ENCODE measurements around the gene CREBL2. TPM values are rescaled to one million over a fixed set of nuclear protein-coding genes. Genes with fewer than 3 reads are reported as not detected.
"Not testable (repeated sequence)": the region's sequence is repeated elsewhere in the genome, so short reads cannot be mapped to it uniquely, and the experiment has no call there.

Gene CREBL2
- total RNA-seq, 3 donors from 2014 or later = 23.3 to 35.9 (median 25.4) TPM

DNA sequence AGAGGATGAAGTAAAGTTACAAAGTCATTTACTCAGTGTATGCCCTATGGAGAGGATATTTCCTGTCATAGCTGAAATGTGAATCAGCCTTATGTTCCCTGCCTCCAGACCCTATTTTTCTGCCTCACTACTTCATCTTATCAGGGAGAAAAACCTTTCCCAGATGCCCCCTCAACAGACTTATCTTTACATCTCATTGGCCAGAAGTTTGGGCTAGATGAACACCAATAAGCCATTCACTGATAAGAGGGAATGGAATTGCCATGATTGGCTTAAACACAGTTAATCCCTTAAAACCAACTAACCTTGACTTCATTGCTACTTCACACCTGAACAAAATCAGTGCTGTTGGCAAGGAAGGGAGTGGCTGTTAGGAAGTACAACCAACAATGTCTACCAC is 40.1 kb downstream of the CREBL2 start:
- intact Hi-C loops (cut with DNase I, micrococcal nuclease) = no loop called here
- no peak for ATAC-seq
- Histone ChIP-seq H3K9me3 (peaks cover 27% of the 10 kb centered on the region), H3K4me3 (no peak overlapping the region), H3K36me3 (ENCODE audit: low read depth) (no peaks in the 10 kb centered on the region), H3K4me1 (ENCODE audit: low read depth) (peaks cover 9% of the 10 kb centered on the region)
- TF ChIP-seq, protein P1, sequence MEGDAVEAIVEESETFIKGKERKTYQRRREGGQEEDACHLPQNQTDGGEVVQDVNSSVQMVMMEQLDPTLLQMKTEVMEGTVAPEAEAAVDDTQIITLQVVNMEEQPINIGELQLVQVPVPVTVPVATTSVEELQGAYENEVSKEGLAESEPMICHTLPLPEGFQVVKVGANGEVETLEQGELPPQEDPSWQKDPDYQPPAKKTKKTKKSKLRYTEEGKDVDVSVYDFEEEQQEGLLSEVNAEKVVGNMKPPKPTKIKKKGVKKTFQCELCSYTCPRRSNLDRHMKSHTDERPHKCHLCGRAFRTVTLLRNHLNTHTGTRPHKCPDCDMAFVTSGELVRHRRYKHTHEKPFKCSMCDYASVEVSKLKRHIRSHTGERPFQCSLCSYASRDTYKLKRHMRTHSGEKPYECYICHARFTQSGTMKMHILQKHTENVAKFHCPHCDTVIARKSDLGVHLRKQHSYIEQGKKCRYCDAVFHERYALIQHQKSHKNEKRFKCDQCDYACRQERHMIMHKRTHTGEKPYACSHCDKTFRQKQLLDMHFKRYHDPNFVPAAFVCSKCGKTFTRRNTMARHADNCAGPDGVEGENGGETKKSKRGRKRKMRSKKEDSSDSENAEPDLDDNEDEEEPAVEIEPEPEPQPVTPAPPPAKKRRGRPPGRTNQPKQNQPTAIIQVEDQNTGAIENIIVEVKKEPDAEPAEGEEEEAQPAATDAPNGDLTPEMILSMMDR (IDR thresholded peaks at IDR 0.05) = no peak
- DNase-seq = no peak

- intact Hi-C loops (cut with DNase I, micrococcal nuclease); H3K36me3 ChIP-seq (ENCODE audit: low read depth); DNase-seq; H3K4me3 ChIP-seq; H3K4me1 ChIP-seq (ENCODE audit: low read depth); ATAC-seq: not testable (repeated sequence)
- H3K9me3 ChIP-seq = peaks cover 22% of the 10 kb centered on the region
Observed at GRCh38 chr12:12652704-12653103, 41.0 kb downstream of the CREBL2 start.

GRCh38 chr12:12653922-12654321 is 42.2 kb downstream of the CREBL2 start:
- TF ChIP-seq, protein P1 (IDR thresholded peaks at IDR 0.05) = no peak
- intact Hi-C loops (cut with DNase I, micrococcal nuclease) = no loop called here
- Histone ChIP-seq H3K4me3 (no peak overlapping the region), H3K36me3 (ENCODE audit: low read depth) (no peaks in the 10 kb centered on the region), H3K9me3 (peaks cover 10% of the 10 kb centered on the region), H3K4me1 (ENCODE audit: low read depth) (peaks cover 9% of the 10 kb centered on the region)
- DNase-seq (no peak), ATAC-seq (no peak)

GRCh38 chr12:12654691-12655460 is 43.2 kb downstream of the CREBL2 start:
- H3K36me3 ChIP-seq (ENCODE audit: low read depth) = no peaks in the 10 kb centered on the region
- peaks cover under 1% of the 10 kb centered on the region for H3K9me3 ChIP-seq
- H3K4me3 ChIP-seq = no peak overlapping the region
- ATAC-seq (no peak), DNase-seq (no peak)
- H3K4me1 ChIP-seq (ENCODE audit: low read depth) = peaks cover 9% of the 10 kb centered on the region
- intact Hi-C loops (cut with DNase I, micrococcal nuclease) = no loop called here
- TF ChIP-seq, protein P1 (IDR thresholded peaks at IDR 0.05) = no peak

DNA sequence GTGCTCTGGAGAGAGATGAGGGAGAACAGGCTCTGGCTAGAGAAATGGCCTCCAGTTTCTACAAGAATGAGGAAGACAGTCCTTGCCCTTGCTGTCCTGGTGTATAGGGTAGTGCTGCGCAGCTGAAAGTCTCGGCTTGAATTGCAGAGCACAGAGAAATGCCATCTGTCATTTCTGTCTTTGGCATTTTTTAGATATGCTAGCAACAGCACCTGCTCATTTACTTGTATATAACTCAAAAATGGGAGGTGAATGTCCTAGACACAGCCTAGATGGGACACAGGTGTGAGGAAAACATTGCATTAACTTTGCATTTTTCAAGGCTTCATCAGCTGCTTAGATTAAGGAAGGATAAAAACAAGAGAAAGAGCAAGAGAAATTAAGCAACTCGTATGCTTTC is 48.5 kb downstream of the CREBL2 start:
- intact Hi-C loops (cut with DNase I, micrococcal nuclease) = no loop called here
- Histone ChIP-seq H3K36me3 (ENCODE audit: low read depth) (no peaks in the 10 kb centered on the region), H3K9me3 (no peaks in the 10 kb centered on the region), H3K4me1 (ENCODE audit: low read depth) (peaks cover 9% of the 10 kb centered on the region), H3K4me3 (no peak overlapping the region)
- TF ChIP-seq, protein P1 (IDR thresholded peaks at IDR 0.05) = no peak
- no peak for DNase-seq
- no peak for ATAC-seq

DNA sequence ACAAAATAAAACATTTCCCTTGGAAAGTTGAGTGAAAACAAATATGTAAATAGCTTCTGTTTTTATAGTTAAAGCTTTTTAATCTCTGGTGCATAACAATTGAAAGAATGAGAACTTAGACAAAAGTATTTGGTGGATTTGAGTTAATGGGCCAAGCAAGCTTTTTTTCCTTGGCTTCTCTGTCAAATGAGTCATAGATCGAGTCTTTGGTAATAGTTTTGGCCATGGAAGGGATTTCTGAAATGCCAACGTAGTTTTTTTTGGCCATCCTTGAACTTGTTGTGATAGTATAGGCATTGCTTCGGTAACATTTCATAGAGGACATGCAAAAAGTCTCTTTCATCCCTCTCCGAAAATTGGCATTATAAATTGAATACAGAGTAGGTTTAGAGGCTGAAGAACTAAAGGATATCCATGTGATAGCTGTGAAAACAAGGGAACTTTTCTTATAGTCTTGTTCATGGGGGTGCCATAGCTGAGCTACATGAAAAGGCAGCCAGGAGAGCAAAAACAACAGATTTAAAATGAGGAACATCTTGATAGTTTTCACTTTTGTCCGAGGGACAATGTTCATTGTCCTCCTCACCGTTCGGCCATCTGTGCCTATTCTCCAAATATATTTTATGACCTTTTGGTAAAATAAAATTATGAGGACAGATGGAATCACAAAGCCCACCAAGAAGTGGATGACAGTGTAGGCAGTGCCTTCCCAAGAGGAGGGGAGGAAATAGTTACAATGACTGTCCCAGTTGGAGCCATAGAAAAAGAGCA is 49.6 kb downstream of the CREBL2 start:
- TF ChIP-seq, protein P1 (IDR thresholded peaks at IDR 0.05) = no peak
- Histone ChIP-seq H3K36me3 (ENCODE audit: low read depth) (no peaks in the 10 kb centered on the region), H3K9me3 (no peaks in the 10 kb centered on the region), H3K4me3 (no peak overlapping the region), H3K4me1 (ENCODE audit: low read depth) (no peaks in the 10 kb centered on the region)
- ATAC-seq (no peak), DNase-seq (no peak)
- intact Hi-C loops (cut with DNase I, micrococcal nuclease) = no loop called here
